Right ventricle myocardium superior (tissue), 1 donor: Measurements from ENCODE around the gene JMJD6. TPM values are rescaled to one million over a fixed set of nuclear protein-coding genes. Genes with fewer than 3 reads are reported as not detected.
A peak's percentile ranks its signal among the peaks of the same experiment; 100 is the strongest.
"Not testable (repeated sequence)": the region's sequence is repeated elsewhere in the genome, so short reads cannot be mapped to it uniquely, and the experiment has no call there.

Experiments used
- ATAC-seq: fragments of 200-7000 bp; cut with Tn5 transposase; one replicate; pipeline ENCODE4 v1.9.1; 2020; ENCODE audit warnings: mild to moderate bottlenecking; ENCODE audit not compliant: poor library complexity
- DNase-seq: peaks from one replicate; pipeline ENCODE4 v3.0.0-alpha.2; 2020
- intact Hi-C: fragments of 100-400 bp; cut with DNase I; formaldehyde crosslinking; loops from one replicate; pipeline ENCODE4 v1.11.2; 2022
- total RNA-seq: library from RNA; stranded (reverse); fragmentation: NEBNext Ultra II Directional; extraction: Animal tissue kit (Norgen Biotek cat#: 25700); gene quantifications from one replicate; pipeline ENCODE4 v1.2.1, GENCODE V29; 2021
- donor health status: DM: no; HTN: yes; CAD: no; lungs with severe emphysema.

JMJD6 gene
- total RNA-seq, 1 donor from 2014 or later, result 63.1 TPM

DNA sequence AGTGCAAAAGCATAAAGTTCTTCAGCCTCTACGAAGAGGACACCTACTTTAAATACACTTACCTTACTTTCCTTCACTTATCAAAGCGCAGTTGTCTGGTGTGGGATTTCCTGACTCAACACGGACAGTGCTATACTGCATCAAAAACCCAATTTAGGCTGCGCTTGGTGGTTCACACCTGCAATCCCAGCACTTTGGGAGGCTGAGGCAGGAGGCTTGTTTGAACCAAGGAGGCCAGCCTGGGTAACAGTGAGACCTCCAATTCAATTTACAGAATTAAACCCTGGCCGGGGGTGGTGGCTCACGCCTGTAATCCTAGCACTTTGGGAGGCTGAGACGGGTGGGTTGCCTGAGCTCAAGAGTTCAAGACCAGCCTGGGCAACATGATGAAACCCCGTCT, 4.1 kb downstream of the JMJD6 start:
- ATAC-seq (no peak), DNase-seq (no peak)
- intact Hi-C loops, result no loop called here

DNA sequence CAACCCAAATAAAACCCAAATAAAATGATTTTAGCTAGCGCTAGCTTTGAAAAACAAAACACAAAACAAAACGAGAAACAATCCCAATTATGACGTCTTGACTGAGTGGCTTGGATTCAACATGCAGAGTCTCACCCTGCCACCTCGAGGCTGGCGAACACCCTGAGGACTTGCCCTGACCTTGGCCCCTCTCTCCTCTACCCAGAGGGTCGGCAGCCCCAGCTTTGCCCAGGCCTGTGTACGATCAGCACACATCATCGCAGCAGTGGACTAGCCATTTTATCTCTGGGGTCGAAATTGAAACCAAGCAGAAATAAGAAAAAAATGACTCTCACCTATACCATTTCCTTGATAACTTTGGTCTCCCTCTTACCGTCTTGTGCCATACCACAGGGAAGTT, 4.9 kb downstream of the JMJD6 start:
- DNase-seq (no peak), ATAC-seq (no peak)
- intact Hi-C loops, result no loop called here

DNA sequence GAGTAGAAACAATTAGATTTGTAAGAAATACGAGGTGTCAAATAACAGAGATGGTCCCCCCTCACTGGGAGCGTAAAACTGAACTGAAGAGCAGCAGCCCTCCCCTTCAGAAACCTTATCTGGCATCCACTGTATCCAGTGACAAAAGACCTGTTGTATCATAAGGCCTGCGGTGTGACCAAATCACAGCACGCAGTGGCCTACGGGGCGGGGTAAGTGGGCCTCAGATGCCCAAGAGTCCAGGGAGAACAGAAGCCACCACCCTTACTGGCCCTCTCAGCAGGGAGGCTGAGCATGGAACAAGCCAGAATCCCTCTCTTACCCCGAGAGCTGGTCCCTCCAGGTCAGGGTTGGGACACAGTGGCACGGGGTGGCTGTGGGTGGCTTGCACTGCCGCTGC, 5.5 kb downstream of the JMJD6 start:
- DNase-seq, result peak; percentile 38
- intact Hi-C loops, result no loop called here
- no peak for ATAC-seq

DNA sequence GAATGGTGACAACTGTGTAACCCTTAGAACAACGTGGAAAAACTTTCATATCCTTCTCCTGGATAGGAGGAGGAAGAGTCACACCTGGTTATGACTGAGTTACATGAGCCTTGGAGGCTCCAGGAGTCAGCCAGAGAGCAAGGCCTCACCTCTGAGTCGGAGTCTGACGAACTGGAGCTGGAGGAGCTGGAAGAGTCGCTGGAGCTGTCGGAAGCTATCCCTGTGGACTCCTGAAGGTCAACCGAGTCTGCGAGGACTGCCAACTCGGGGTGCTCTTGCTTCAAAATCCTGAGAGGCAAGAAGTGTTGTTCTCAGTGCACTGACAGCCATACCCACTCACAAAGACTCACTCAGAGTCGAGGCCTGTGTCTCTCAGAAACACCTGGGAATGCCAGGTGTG, 6.2 kb downstream of the JMJD6 start:
- ATAC-seq (peak; percentile 24), DNase-seq (peak; percentile 40)
- intact Hi-C loops, result no loop called here

DNA sequence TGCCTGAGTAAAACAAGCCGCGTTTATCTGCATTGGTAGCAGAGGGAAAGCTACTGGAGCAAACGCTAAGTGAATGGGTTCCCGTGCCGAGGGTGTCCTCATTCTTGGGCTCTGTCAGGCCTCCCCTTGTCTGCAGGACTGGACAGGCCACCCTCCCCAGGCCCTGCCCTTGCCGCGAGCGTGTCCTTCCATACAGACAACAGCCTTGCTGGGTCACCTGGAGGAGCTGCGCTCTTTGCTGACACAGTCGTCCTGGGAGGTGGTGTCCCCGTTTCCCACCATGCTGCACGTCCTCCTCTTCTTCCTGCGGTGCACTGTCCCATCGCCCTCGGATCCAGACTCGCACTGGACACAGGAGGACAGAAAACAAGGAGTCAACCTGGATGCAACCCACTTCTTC, 7.9 kb downstream of the JMJD6 start:
- ATAC-seq (no peak), DNase-seq (peak; percentile 36)
- intact Hi-C loops, result loop anchor here (5.0 kb wide), 1 partner anchor 36 kb away; no protein-coding TSS in a partner anchor

DNA sequence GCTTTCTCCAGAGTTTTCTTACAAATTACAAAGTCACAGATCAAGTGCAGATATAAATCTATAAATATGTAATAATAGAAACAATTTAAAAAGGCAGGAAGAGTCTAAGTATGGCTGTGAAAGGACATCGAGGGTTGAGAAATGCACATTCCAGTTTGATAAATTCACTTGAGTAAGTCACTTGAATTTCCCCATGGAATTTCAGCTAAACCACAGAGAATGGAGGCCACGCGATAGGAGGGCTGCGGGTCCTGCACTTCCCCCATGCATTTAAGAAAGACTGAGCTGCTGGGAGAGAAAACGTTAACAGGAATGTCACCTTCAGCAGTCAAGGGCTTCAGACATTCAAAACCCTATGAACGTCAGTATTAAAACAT, 9.6 kb downstream of the JMJD6 start:
- DNase-seq (peak; percentile 34), ATAC-seq (no peak)
- intact Hi-C loops, result loop anchor here (5.0 kb wide), 1 partner anchor 35 kb away; no protein-coding TSS in a partner anchor

DNA sequence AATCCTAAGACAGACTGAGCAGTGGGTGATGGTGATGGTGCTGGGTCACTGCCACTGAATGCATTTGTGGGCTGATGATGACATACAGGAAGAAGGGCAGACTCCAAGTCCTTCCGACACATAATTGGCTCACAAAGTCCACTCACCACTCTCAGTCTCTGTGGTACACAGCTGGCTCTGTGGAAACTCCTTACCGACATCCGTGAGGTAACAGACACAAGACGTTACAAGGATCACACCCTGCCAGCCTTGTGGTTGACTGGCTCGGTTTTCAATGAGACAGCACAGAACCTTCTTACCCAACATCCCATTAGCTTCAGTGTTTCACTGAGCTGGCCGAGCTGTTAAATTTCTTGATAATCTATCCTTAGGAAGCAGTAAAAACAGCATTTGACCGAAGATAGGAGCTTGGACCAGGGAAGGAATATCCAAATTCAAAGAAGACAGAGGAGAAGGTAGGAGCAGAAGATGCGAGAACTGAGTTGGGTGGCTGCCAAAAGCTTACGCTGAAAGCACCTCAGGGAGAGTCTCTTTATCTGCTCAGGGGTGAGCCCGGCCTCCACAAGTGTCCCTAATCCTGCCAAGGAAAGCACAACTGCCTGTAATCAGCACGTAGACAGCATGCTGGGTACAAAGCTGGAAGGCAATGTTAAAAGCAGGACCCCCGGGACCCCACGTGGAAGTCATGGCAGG, 10.1 kb downstream of the JMJD6 start:
- ATAC-seq (peak; percentile 67), DNase-seq (peak; percentile 59)
- intact Hi-C loops, result loop anchor here (5.0 kb wide), 1 partner anchor 34 kb away; no protein-coding TSS in a partner anchor

DNA sequence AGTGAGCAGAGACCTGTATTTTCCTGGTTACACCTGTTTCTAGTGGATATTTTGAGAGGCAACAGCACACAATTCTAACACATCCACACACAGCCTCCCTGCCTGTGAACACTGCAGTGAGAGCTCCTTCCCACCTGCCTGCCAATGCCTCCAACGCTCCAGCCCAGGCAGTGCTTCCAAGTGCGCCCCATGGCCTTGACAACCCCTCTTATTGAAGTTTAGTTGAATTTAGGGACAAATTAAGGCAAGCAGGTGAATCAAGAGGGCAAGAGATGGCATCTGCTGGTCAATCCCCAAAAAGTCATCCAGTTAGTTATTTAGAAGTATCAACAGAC, 10.9 kb downstream of the JMJD6 start:
- intact Hi-C loops, result loop anchor here (5.0 kb wide), 1 partner anchor 33 kb away; no protein-coding TSS in a partner anchor
- no peak for ATAC-seq
- peak; percentile 40 for DNase-seq

DNA sequence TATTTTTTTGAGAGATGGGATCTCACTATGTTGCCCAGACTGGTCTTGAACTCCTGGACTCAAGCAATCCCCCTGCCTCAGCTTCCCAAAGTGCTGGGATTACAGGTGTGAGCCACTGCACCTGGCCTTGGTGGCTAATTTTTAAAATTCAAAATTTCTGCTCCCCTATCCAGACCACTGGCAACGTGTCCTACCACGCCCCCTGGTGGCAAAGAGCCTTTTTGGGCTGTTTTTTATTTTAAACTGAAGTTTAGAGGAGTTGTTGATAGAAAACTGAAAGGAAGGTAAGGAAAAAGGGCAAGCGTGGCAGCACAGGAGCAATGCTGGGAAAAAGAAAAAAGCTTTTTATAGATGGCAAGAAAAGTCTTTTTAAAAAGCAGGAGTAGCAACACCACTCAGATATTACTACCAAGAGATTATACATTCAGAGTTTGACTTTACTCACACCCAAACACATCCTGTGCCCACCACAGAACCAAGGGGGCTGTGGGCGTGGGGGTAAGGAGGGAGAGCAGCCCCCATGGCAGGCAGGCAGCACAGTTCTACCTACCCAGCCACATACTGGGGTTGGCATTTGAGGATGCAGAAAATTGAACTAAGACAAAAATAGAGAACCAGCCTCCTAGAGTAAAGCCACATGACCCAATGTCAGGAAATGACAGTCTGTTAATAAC, 11.4 kb downstream of the JMJD6 start:
- DNase-seq (peak; percentile 83), ATAC-seq (peak; percentile 16)
- intact Hi-C loops, result loop anchor here (5.0 kb wide), 1 partner anchor 33 kb away; no protein-coding TSS in a partner anchor

DNA sequence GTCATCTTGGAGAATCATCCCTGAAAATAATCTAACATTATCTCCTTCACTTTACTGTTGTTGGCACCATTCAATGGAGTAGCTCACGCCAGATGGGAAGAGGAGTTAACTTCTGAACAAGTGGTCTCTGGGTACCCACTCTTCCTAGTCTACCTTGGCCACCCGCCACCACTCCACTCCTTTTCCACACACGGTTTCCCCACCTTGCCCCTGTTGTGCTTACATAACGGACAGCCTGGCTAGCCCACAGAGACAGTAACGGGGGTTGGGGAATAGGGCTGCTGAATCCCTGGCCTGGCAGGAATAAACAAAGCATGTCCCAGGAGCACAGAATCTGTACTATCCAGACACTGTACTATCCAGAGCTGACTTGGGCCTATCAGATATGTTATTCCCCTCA, 12.1 kb downstream of the JMJD6 start:
- intact Hi-C loops, result no loop called here
- peak; percentile 39 for DNase-seq
- ATAC-seq, result no peak

DNA sequence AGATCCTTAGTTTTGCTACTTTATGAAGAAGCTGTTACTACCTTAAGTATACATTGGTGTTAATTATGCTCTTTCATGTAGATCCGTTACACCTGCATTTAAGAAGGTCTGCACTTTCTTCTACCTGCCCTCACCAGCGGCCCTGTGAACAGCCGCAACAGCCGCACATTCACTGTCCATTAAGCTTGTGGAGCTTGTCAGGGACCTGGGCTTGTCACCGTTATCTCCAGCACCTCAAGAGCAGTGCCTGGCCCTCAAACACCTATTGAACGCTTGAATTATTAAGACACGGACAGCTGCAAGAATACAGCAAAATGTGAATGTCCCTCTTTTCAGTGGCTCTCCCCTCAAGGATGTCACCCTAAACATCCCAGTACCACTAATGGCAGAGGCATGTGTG, 12.6 kb downstream of the JMJD6 start:
- intact Hi-C loops, result no loop called here
- ATAC-seq (no peak), DNase-seq (peak; percentile 36)

DNA sequence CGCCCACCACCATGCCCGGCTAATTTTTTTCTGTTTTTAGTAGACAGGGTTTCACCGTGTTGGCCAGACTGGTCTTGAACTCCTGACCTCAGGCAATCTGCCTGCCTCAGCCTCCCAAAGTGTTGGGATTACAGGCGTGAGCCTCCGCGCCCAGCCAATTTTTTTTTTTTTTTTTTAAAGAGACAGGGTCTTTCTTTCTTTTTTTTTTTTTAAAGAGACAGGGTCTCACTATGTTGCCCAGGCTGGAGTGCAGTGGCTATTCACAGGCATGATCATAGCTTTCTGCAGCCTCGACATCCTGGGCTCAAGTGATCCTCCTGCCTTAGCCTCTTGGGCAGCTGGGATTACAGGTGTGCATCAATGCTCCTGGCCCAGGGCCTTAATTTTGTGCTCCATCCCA, 14.1 kb downstream of the JMJD6 start:
- intact Hi-C loops, ATAC-seq: not testable (repeated sequence)
- DNase-seq, result peak; percentile 29

DNA sequence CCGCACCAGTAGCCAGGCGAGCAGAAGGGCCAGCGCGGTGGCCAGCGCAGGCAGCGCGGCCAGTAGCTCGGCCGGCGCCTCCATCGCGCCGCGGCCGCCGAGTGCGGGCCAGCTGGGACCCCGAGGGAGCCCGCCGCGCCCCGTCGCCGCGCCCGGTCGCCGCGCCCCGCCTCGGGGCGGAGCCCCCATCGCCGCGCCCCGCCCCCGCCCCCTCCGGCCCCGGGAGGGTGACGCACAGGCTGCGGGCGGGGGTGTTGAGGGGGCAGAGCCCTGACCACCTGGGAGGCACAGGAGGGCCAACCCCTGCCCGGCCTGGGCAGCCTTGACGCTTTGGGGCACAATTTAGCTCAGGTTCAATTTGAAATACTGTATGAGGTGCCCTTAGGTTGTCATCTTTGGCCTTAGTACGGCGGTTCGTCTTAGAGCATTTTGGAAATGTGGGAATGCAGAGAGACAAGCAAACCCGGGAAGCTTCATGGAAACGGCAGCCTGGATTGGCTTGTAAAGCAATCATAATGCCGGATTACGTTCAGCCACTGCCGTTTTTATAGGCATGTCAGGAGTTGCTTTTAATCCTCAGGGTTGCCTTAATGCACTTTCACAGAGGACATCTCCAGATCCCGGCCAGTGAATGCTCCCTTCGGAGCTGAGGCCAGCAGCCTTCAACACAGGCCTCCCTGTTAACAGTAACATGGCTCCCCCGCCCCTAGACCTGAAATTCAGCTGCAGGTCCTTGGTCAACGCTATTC, 15.4 kb downstream of the JMJD6 start, which contains the start of gene MXRA7:
Gene MXRA7, minus strand, starts transcription at position 103 of the 749 bp plus-strand sequence. Its CDS starts 19 bp downstream, at position 84.
- intact Hi-C loops, result no loop called here
- ATAC-seq (peak; percentile 61), DNase-seq (peak; percentile 83)

DNA sequence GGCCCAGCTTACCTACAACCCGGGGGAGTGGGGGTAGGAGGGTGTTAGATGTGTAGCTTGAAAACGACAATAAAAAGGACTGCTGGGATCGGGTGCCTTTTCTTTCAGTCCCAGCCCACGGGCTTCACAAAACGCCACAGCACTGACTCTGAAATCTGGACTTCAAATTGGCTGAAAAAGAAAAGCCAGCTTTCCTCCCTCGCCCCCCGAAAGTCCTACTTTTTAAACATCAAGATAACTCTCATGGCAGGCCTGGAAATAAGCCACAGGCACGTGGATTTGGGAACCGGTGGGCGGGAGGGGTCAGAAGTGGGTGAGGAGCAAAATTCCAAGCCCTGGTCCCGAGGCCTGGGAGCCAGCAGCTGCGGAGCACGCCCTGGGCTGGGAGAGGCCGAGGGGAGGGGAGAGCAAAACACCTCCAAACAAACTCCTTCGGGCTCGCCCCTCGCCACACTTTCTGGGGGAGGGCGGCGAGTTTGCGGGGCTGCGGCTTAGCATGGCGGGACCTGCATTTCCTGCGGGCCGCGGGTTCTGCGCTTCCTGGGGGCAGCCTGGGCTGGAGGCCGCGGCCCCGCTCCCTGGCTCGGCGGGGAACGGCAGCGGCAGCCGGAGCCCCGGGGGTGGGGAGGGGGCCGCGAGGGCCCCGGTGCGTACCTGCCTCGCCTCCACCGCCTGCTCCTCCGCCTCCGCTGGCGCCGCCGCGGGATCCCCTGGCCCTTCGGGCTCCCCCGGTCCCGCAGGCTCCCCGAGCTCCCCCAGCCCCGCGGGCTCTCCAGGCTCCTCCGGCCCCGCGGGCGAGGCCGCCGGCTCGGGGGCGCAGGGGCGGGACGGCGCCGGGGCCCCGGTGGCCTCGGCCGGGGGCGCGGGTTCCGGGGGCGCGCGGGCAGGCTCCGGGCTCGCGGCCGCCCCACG, 16.2 kb downstream of the JMJD6 start:
- DNase-seq, result peak; percentile 50
- intact Hi-C loops, result not testable (repeated sequence)

DNA sequence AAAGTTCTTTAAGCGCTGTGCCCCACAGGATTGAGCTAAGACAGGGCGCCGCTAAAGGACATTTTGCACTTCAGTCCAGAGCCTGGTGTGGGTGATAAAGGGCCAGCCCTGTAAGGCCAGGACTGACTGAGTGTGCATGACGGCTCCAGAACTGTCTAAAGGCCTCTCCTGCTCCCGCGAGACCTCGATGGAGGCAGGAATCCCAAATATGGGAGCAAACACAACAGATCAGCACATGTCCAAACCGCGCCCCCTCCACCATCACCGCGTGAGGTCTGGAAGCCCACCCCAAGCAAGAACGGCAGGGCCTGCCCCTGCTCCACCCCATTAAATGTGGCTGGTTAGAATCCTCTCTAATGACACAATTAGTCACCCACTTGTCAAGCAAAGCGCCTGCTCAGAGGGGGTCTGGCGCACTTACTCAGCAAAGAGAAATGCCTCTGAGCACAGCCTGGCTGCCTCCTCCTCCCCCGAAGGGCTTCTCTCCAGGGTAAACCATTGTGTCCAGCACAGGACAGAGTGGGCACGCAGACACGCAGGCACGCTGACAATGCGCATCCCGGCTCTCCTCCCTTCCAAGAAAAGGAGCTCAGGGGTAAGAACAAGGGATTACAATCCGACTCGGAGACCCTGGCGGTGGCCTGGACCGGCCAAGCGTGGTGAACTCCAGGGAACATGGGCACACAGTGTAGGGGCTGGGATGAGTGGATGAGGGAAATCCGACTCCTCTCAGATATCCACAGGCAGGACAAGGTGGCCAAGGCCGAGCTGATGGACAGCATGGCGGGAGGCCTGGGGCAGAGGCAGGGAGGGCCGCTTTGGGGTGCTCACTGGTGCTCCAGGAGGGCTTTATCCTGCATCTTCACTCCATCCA, 17.1 kb downstream of the JMJD6 start:
- ATAC-seq (peak; percentile 77), DNase-seq (peak; percentile 93)
- intact Hi-C loops, result no loop called here

More for the DNA sequence above, 16.2 kb downstream of the JMJD6 start:
- peak; percentile 31 for ATAC-seq

DNA sequence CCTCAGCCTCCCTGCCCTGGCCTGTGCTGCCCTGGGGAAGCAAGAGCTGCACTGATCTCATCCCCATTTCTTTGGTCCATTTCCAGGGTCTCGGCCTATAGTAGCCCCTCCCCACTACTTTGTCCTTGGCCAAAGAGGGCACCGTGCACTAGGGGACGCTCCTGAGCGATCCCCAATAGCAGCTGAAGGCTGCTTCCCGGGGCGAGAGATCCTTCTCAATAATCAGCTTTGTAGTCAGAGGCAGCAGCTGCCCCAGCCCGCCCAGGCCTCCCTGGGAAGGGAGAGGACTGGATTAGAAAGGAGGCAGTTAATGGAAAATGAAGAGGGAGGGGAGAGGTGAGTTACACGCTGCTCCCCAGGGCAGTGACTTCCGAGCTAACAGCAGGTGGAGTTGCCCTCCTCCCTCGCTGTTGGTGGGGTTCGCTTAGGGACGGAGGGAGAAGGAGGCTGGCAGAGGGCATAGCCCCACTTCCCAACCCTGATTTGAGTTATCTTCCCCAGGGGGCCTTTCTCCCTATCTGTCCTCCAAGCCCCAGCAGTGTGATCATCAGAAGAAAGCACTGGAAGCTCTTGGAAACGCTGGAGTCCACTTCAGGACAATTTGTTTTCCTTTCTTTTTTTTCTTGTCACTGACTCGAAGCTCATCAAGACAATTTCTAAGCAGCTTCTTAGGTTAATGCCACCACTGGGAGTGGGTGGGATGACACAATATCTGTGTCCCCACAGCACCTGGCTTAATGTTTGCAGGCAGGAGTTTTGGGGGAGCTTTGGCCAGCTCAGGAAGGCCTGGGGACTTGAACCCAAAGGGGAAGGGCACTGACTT, 18.2 kb downstream of the JMJD6 start:
- peak; percentile 8 for ATAC-seq
- intact Hi-C loops, result no loop called here
- peak; percentile 55 for DNase-seq

DNA sequence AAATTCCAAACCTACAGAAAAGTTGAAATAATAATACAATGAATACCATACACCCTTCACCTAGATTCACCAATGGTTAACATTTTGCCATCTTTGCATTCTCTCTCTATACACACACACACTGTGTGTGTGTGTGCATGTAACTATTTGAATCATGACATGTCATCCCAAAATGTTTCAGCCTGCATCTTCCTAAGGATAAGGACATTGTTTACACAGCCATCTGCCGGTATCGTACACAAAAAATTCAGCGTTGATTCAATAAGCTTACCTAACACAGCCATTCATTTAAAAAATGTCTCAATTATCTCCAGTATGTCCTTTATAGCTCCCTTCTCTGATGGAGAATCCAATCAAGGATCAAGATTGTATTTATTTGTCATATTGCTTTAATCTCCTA, 19.6 kb downstream of the JMJD6 start:
- intact Hi-C loops, result no loop called here
- no peak for DNase-seq
- no peak for ATAC-seq
